GM18861 (cell line): ENCODE results near the gene DCAKD.
A peak's percentile ranks its signal among the peaks of the same experiment; 100 is the strongest.

Experiments
- ATAC-seq: cut with Tn5 transposase; IDR thresholded peaks from one replicate; pipeline ENCODE4 v1.9.1; 2021; ENCODE audit not compliant: unreplicated experiment

Gene DCAKD

GRCh38 chr17:45051060-45051719 lies at the start of gene DCAKD:
DCAKD (minus strand) TSS chr17:45051632; CDS start chr17:45034885, 16,747 bp downstream.
- peak; percentile 80 for ATAC-seq

- ATAC-seq = no peak
These were observed 47.6 kb upstream of the DCAKD start for GRCh38 chr17:45098869-45099616.

- no peak for ATAC-seq
These were observed 46.8 kb upstream of the DCAKD start for GRCh38 chr17:45098081-45098868.

- no peak for ATAC-seq
These were observed 45.5 kb upstream of the DCAKD start for GRCh38 chr17:45096926-45097325.

- no peak for ATAC-seq
These were observed 44.7 kb upstream of the DCAKD start for GRCh38 chr17:45096141-45096540.

- ATAC-seq = no peak
These were observed 42.1 kb upstream of the DCAKD start for GRCh38 chr17:45093444-45094110.

- ATAC-seq = no peak
These were observed 41.5 kb upstream of the DCAKD start for GRCh38 chr17:45092911-45093430.

- no peak for ATAC-seq
These were observed 40.5 kb upstream of the DCAKD start for GRCh38 chr17:45091778-45092425.

- ATAC-seq = no peak
These were observed 39.3 kb upstream of the DCAKD start for GRCh38 chr17:45090711-45091110.

GRCh38 chr17:45088741-45089140 lies 37.3 kb upstream of the DCAKD start:
- ATAC-seq = no peak

GRCh38 chr17:45087978-45088377 lies 36.5 kb upstream of the DCAKD start:
- ATAC-seq = no peak

- no peak for ATAC-seq
These were observed 36.1 kb upstream of the DCAKD start for GRCh38 chr17:45087504-45087975.

GRCh38 chr17:45086865-45087503 lies 35.6 kb upstream of the DCAKD start:
- no peak for ATAC-seq

GRCh38 chr17:45086391-45086790 lies 35.0 kb upstream of the DCAKD start:
- ATAC-seq = no peak

- ATAC-seq = no peak
These were observed 29.7 kb upstream of the DCAKD start for GRCh38 chr17:45081047-45081703.

GRCh38 chr17:45077643-45078042 lies 26.2 kb upstream of the DCAKD start:
- ATAC-seq = no peak

GRCh38 chr17:45073414-45074070 lies 22.1 kb upstream of the DCAKD start:
- no peak for ATAC-seq

- ATAC-seq = no peak
These were observed 19.4 kb upstream of the DCAKD start for GRCh38 chr17:45070809-45071208.

- no peak for ATAC-seq
These were observed 18.6 kb upstream of the DCAKD start for GRCh38 chr17:45070001-45070400.
